B cell (primary cell): ENCODE results near the gene NOTCH4. TPM values are rescaled to one million over a fixed set of nuclear protein-coding genes. Genes with fewer than 3 reads are reported as not detected.

Source experiments
- ATAC-seq: fragments of 200-7000 bp; cut with Tn5 transposase; one replicate; pipeline ENCODE4 v1.10.0; 2021; ENCODE audit warnings: low read depth, mild to moderate bottlenecking, moderate number of reproducible peaks, moderate library complexity
- CTCF ChIA-PET: fragments of 350-600 bp; sonication (Branson Sonifier 250); formaldehyde crosslinking; loops from one replicate; lab custom pipeline; 2021; ENCODE audit warnings: antibody characterized with exemption, inconsistent platforms; lab: Charles Lee
- POLR2A ChIA-PET: fragments of 350-600 bp; sonication (Branson Sonifier 250); formaldehyde crosslinking; loops from one replicate; lab custom pipeline; 2021; ENCODE audit warnings: antibody characterized with exemption; lab: Charles Lee
- DNase-seq: peaks from one replicate; pipeline ENCODE4 v3.0.0; 2013
- H2AFZ ChIP-seq: 2 replicates; pipeline ENCODE4 v1.6.1; 2012; ENCODE audit warnings: mild to moderate bottlenecking, low read depth, low read length; ENCODE audit not compliant: insufficient read depth, poor library complexity, severe bottlenecking
- H3K27ac ChIP-seq, 2 donors: 1 replicate in 1 of 2; 2 replicates in 1 of 2; pipeline ENCODE4 v1.5.1; 2012 to 2013; ENCODE audit warnings: low read length in 2 of 2, mild to moderate bottlenecking in 2 of 2, moderate library complexity in 1 of 2
- H3K27me3 ChIP-seq, 4 experiments: fragments of 200-600 bp in 1 of 4; sonication (generic) in 1 of 4; replicated peaks in 1 of 4; 1 replicate in 2 of 4; 2 replicates in 2 of 4; pipeline versions ENCODE4 v1.6.1 to v1.7.0; 2013 to 2016; ENCODE audit warnings: low read length in 3 of 4, mild to moderate bottlenecking in 2 of 4, mixed read lengths in 1 of 4, moderate library complexity in 1 of 4; ENCODE audit not compliant: insufficient read depth in 4 of 4, control insufficient read depth in 3 of 4; ENCODE audit errors: control extremely low read depth in 1 of 4
- H3K36me3 ChIP-seq, 2 experiments: replicated peaks in 1 of 2; 1 replicate in 1 of 2; 2 replicates in 1 of 2; pipeline versions ENCODE4 v1.6.1 to v1.7.1; 2013; ENCODE audit warnings: low read length in 1 of 2; ENCODE audit not compliant: insufficient read depth in 2 of 2, control insufficient read depth in 1 of 2; ENCODE audit errors: control extremely low read depth in 1 of 2, extremely low read depth in 1 of 2
- H3K4me1 ChIP-seq, 2 donors: fragments of 200-600 bp in 1 of 2; sonication (generic) in 1 of 2; 1 replicate in 1 of 2; 2 replicates in 1 of 2; pipeline versions ENCODE4 v1.5.1 to v1.6.1; 2013 to 2017; ENCODE audit warnings: low read length in 2 of 2; ENCODE audit not compliant: control insufficient read depth in 2 of 2, insufficient read depth in 2 of 2
- H3K4me2 ChIP-seq: replicated peaks from 2 replicates; pipeline ENCODE3; 2012; ENCODE audit warnings: mild to moderate bottlenecking, low read depth, low read length; ENCODE audit not compliant: poor library complexity, severe bottlenecking
- H3K4me3 ChIP-seq, 5 experiments: fragments of 200-600 bp in 1 of 5; sonication (generic) in 1 of 5; 1 replicate in 3 of 5; 2 replicates in 2 of 5; pipeline versions ENCODE4 v1.5.1 to v1.7.0; 2011 to 2016; ENCODE audit warnings: low read length in 4 of 5, mild to moderate bottlenecking in 4 of 5, low read depth in 2 of 5, control low read depth in 1 of 5, moderate library complexity in 1 of 5; ENCODE audit not compliant: insufficient read depth in 1 of 5; ENCODE audit errors: control extremely low read depth in 1 of 5, extremely low read depth in 1 of 5
- H3K79me2 ChIP-seq: fragments of 200-600 bp; sonication (generic); one replicate; pipeline ENCODE4 v1.6.0; 2016; ENCODE audit warnings: low read length; ENCODE audit not compliant: control insufficient read depth, insufficient read depth
- H3K9ac ChIP-seq: fragments of 200-600 bp; sonication (generic); 2 replicates; pipeline ENCODE4 v1.6.1; 2017; ENCODE audit warnings: mild to moderate bottlenecking, low read length, moderate library complexity
- H3K9me3 ChIP-seq, 3 donors: one replicate each; pipeline versions ENCODE4 v1.6.1 to v1.7.1; 2013; ENCODE audit warnings: low read length in 2 of 3; ENCODE audit not compliant: control insufficient read depth in 2 of 3, insufficient read depth in 1 of 3; ENCODE audit errors: control extremely low read depth in 1 of 3
- H4K20me1 ChIP-seq: 2 replicates; pipeline ENCODE4 v1.6.0; 2012; ENCODE audit warnings: mild to moderate bottlenecking, low read length; ENCODE audit not compliant: insufficient read depth, control insufficient read depth, poor library complexity, severe bottlenecking
- H3K27ac Mint-ChIP-seq: one replicate; pipeline ENCODE4 v1.8.0; 2021; ENCODE audit warnings: mixed read lengths
- H3K27me3 Mint-ChIP-seq: one replicate; pipeline ENCODE4 v1.8.0; 2021; ENCODE audit warnings: mixed read lengths
- H3K4me1 Mint-ChIP-seq: one replicate; pipeline ENCODE4 v1.8.0; 2021; ENCODE audit warnings: mixed read lengths
- H3K4me3 Mint-ChIP-seq: one replicate; pipeline ENCODE4 v1.8.0; 2021; ENCODE audit warnings: mixed read lengths
- H3K9me3 Mint-ChIP-seq: one replicate; pipeline ENCODE4 v1.8.0; 2022; ENCODE audit warnings: mixed read lengths; ENCODE audit not compliant: insufficient read depth
- EZH2 ChIP-seq: IDR thresholded peaks from 2 replicates; pipeline ENCODE4 v1.6.1; 2012; ENCODE audit warnings: borderline replicate concordance, low read depth, mild to moderate bottlenecking, moderate library complexity, low read length; ENCODE audit not compliant: insufficient read depth, poor library complexity, severe bottlenecking
- WGBS: methylation state at CpG from one replicate; pipeline ENCODE4 v1.1.5; 2013; ENCODE audit warnings: missing lambda C conversion rate; ENCODE audit not compliant: insufficient coverage; 5-methylcytosine and 5-hydroxymethylcytosine counted together
- intact Hi-C: fragments of 100-400 bp; cut with micrococcal nuclease; formaldehyde crosslinking; loops from one replicate; pipeline ENCODE4 v1.10.0; 2022
- polyA plus RNA-seq: library from polyadenylated mRNA; depleted of rRNA; stranded (reverse); fragments of >200 nt; gene quantifications from 2 replicates; pipeline ENCODE4 v1.2.3, GENCODE V29; 2012
- total RNA-seq, 2 donors: library from RNA; stranded (reverse); fragments of 120-200 nt in 1 of 2; gene quantifications; 1 replicate in 1 of 2; 2 replicates in 1 of 2; pipeline versions ENCODE4 v1.2.3 to v1.2.4, GENCODE V29; 2013 to 2022
- TF ChIP-seq, protein P1 (sequence below): fragments of 200-600 bp; IDR thresholded peaks from one replicate; pipeline ENCODE4 v1.8.0; 2022; ENCODE audit warnings: antibody characterized with exemption, mild to moderate bottlenecking

NOTCH4 gene
- total and polyA plus RNA-seq, 2 donors (not counting 1 experiment from before 2014, with no cell fraction given), result 6.3 to 10.3 TPM

DNA sequence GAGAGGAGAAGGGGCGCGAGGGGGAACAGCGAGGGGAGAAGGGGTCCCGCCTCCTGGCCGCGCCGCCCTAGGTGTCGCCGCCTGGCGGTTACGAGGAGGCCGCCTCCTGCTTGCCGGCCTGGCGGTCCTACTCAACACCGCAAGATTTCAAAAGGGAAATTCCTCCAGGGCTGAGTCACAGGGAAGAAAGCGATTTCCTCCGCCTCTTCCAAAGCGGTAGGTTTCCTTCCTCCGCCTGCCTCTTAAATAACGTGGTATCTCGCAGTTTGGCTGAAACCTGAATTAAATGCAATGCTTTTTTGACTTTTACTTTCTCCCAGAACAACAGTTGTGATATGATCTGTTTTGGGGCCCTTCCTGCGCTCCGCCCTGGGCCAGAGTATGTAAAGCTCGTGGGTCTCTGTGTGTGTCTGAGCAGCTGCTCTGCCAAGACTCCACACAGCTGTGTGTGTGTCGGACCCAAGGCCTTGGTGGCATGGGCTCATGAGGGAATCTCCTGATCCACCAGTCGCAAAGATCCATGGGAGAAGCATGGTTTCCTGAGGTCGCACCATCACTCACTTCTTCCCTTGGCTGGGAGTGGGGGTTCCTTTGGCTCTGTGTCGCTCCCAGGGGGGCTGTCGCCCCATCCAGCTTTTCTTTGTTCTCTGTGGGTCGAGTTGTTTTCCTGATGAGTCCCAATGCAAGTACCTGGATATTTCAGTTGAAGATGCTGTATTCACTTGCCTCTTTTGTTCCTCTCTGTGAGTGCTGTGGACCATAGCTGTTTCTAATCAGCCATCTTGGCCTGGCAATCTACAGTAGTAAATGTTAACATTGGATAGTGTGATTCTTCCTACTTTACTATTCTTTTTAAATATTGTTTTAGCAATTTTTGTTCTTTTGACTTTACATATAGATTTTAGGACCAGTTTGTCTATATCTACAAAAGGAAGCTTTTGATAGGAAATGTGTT, 31.6 kb upstream of the NOTCH4 start:
- peak overlapping the region; percentile 90 for H3K27ac Mint-ChIP-seq
- peak overlapping the region; percentile 83 for H3K4me3 Mint-ChIP-seq
- 6% methylated on average over 27 of the region's 30 CpGs for WGBS
- DNase-seq (peak; percentile 79), ATAC-seq (peak; percentile 75)
- no peaks in the 10 kb centered on the region for H4K20me1 ChIP-seq
- peaks cover 25 to 34% of the 10 kb centered on the region in 2 donors for H3K4me1 ChIP-seq
- H3K4me2 ChIP-seq, result peak overlapping the region; percentile 84
- intact Hi-C loops, result loop anchor here (1.0 to 5.0 kb wide), 5 partner anchors 10 to 142 kb away; no protein-coding TSS in a partner anchor
- H3K27ac ChIP-seq, result peak overlapping the region; percentile 58 to 89
- peaks cover 72% of the 10 kb centered on the region for H3K4me1 Mint-ChIP-seq
- POLR2A ChIA-PET, result interaction anchor here (0.6 to 1.7 kb wide), 11 partner anchors 10 to 1014 kb away, joined by 3 to 8 read pairs (median 3); no protein-coding TSS in a partner anchor
- CTCF ChIA-PET, result interaction anchor here (0.6 to 4.2 kb wide), 30 partner anchors 8 to 804 kb away, joined by 3 to 38 read pairs (median 4); partner anchors contain the start of gene ATF6B
- peak overlapping the region; percentile 75 for H3K9ac ChIP-seq
- H3K79me2 ChIP-seq, result peaks cover 9% of the 10 kb centered on the region
- H3K27me3 Mint-ChIP-seq, result no peaks in the 10 kb centered on the region
- H3K9me3 Mint-ChIP-seq, result no peaks in the 10 kb centered on the region
- H3K4me3 ChIP-seq, result peak overlapping the region in 4 of 5 experiments; percentile 32 to 81 (median 60)
- H3K36me3 ChIP-seq, result no peaks in the 10 kb centered on the region
- no peaks in the 10 kb centered on the region for H3K27me3 ChIP-seq
- TF ChIP-seq, protein P1, sequence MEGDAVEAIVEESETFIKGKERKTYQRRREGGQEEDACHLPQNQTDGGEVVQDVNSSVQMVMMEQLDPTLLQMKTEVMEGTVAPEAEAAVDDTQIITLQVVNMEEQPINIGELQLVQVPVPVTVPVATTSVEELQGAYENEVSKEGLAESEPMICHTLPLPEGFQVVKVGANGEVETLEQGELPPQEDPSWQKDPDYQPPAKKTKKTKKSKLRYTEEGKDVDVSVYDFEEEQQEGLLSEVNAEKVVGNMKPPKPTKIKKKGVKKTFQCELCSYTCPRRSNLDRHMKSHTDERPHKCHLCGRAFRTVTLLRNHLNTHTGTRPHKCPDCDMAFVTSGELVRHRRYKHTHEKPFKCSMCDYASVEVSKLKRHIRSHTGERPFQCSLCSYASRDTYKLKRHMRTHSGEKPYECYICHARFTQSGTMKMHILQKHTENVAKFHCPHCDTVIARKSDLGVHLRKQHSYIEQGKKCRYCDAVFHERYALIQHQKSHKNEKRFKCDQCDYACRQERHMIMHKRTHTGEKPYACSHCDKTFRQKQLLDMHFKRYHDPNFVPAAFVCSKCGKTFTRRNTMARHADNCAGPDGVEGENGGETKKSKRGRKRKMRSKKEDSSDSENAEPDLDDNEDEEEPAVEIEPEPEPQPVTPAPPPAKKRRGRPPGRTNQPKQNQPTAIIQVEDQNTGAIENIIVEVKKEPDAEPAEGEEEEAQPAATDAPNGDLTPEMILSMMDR, result peak; percentile 73
- TF ChIP-seq EZH2, result no peak
- H3K9me3 ChIP-seq, result no peaks in the 10 kb centered on the region
- peak overlapping the region; percentile 97 for H2AFZ ChIP-seq
